Right lobe of liver (tissue), 4 donors: ENCODE measurements around the gene RFTN2.

Source experiments
- CTCF ChIP-seq, 4 donors: fragments of 200-600 bp in 3 of 4; fragments of 450-650 bp in 1 of 4; IDR thresholded peaks; one replicate each; pipeline versions ENCODE4 v1.5.1 to v1.8.0; 2016 to 2022; ENCODE audit warnings: antibody characterized with exemption in 4 of 4, mild to moderate bottlenecking in 2 of 4
- POLR2A ChIP-seq: fragments of 450-650 bp; IDR thresholded peaks from one replicate; pipeline ENCODE4 v1.6.1; 2017; ENCODE audit warnings: antibody characterized with exemption, mild to moderate bottlenecking
- donor health status: DM: no; HTN: no; CAD: no.
- donor health status: DM: no; HTN: no; CAD: no.
- donor health status: DM: no; HTN: yes; CAD: no.

- TF ChIP-seq CTCF (IDR thresholded peaks at IDR 0.05) = no peak
- no peak for TF ChIP-seq POLR2A
Observed at GRCh38 chr2:197647961-197648690, 27.3 kb downstream of the RFTN2 start.
